ENCODE data around the gene KLF4. TPM values are rescaled to one million over a fixed set of nuclear protein-coding genes. Genes with fewer than 3 reads are reported as not detected.

The KLF4 gene
- total RNA-seq, 1 donor from 2014 or later, result 444 TPM

GRCh38 chr9:107455425-107456135 is 34.0 kb downstream of the KLF4 start:
- H3K27me3 ChIP-seq, result no peaks in the 10 kb centered on the region
- no peaks in the 10 kb centered on the region for H3K36me3 ChIP-seq
- H3K27ac ChIP-seq, result no peak overlapping the region
- no peak for TF ChIP-seq CTCF (IDR thresholded peaks at IDR 0.05)
- no peak for DNase-seq (ENCODE audit: low spot score in 2 of 2)
- H3K9me3 ChIP-seq, result no peaks in the 10 kb centered on the region
- no peak overlapping the region for H3K4me3 ChIP-seq
- intact Hi-C loops (cut with DNase I), result no loop called here
- no peaks in the 10 kb centered on the region for H3K4me1 ChIP-seq

GRCh38 chr9:107453479-107453878 is 36.1 kb downstream of the KLF4 start:
- Histone ChIP-seq H3K27ac (no peak overlapping the region), H3K27me3 (no peaks in the 10 kb centered on the region), H3K4me3 (no peak overlapping the region), H3K9me3 (no peaks in the 10 kb centered on the region), H3K4me1 (no peaks in the 10 kb centered on the region), H3K36me3 (no peaks in the 10 kb centered on the region)
- TF ChIP-seq CTCF (IDR thresholded peaks at IDR 0.05), result no peak
- intact Hi-C loops (cut with DNase I), result no loop called here
- DNase-seq (ENCODE audit: low spot score in 2 of 2), result no peak

GRCh38 chr9:107447834-107448233 is 41.7 kb downstream of the KLF4 start:
- Histone ChIP-seq H3K27me3 (no peaks in the 10 kb centered on the region), H3K4me3 (no peak overlapping the region), H3K27ac (no peak overlapping the region), H3K36me3 (no peaks in the 10 kb centered on the region), H3K9me3 (no peaks in the 10 kb centered on the region), H3K4me1 (no peaks in the 10 kb centered on the region)
- DNase-seq (ENCODE audit: low spot score in 2 of 2), result no peak
- no peak for TF ChIP-seq CTCF (IDR thresholded peaks at IDR 0.05)
- intact Hi-C loops (cut with DNase I), result no loop called here

GRCh38 chr9:107447081-107447480 is 42.5 kb downstream of the KLF4 start:
- TF ChIP-seq CTCF (IDR thresholded peaks at IDR 0.05), result no peak
- Histone ChIP-seq H3K4me1 (no peaks in the 10 kb centered on the region), H3K4me3 (no peak overlapping the region), H3K36me3 (no peaks in the 10 kb centered on the region), H3K27me3 (no peaks in the 10 kb centered on the region), H3K9me3 (no peaks in the 10 kb centered on the region), H3K27ac (no peak overlapping the region)
- intact Hi-C loops (cut with DNase I), result no loop called here
- no peak for DNase-seq (ENCODE audit: low spot score in 2 of 2)

GRCh38 chr9:107446491-107446890 is 43.1 kb downstream of the KLF4 start:
- H3K27me3 ChIP-seq, result no peaks in the 10 kb centered on the region
- no peak for DNase-seq (ENCODE audit: low spot score in 2 of 2)
- H3K36me3 ChIP-seq, result no peaks in the 10 kb centered on the region
- H3K9me3 ChIP-seq, result no peaks in the 10 kb centered on the region
- no peaks in the 10 kb centered on the region for H3K4me1 ChIP-seq
- no peak overlapping the region for H3K27ac ChIP-seq
- intact Hi-C loops (cut with DNase I), result no loop called here
- no peak overlapping the region for H3K4me3 ChIP-seq
- TF ChIP-seq CTCF (IDR thresholded peaks at IDR 0.05), result no peak

- Histone ChIP-seq H3K27ac (no peak overlapping the region), H3K27me3 (no peaks in the 10 kb centered on the region), H3K4me1 (no peaks in the 10 kb centered on the region), H3K36me3 (no peaks in the 10 kb centered on the region), H3K4me3 (no peak overlapping the region), H3K9me3 (no peaks in the 10 kb centered on the region)
- DNase-seq (ENCODE audit: low spot score in 2 of 2), result no peak
- intact Hi-C loops (cut with DNase I), result no loop called here
- TF ChIP-seq CTCF (IDR thresholded peaks at IDR 0.05), result no peak
These were observed 45.8 kb downstream of the KLF4 start for GRCh38 chr9:107443786-107444185.

Measured in ascending aorta (tissue), 2 donors.